Endothelial cell of umbilical vein (primary cell): ENCODE data around the gene SLC35F3. TPM values are rescaled to one million over a fixed set of nuclear protein-coding genes. Genes with fewer than 3 reads are reported as not detected.

Source experiments
- BruUV-seq: library from RNA; stranded (reverse); fragments of 400-500 nt; replicated peaks from 2 replicates; lab custom pipeline; 2021; lab: Mats Ljungman, UMichigan
- CTCF ChIA-PET: fragments of 300-600, 350-600 bp; sonication (Branson Sonifier 250); formaldehyde crosslinking; loops from one replicate; lab custom pipeline; 2021; ENCODE audit warnings: antibody characterized with exemption, inconsistent platforms; lab: Charles Lee
- POLR2A ChIA-PET: fragments of 300-600, 350-600 bp; sonication (Branson Sonifier 250); formaldehyde crosslinking; loops from one replicate; lab custom pipeline; 2021; ENCODE audit warnings: antibody characterized with exemption, inconsistent platforms; lab: Charles Lee
- DNase-seq: peaks from one replicate; pipeline ENCODE4 v3.0.0-alpha.2; 2011; ENCODE audit warnings: low read depth, low spot score
- FAIRE-seq: peaks from 2 replicates; lab custom pipeline; 2011; peaks lifted over from hg19 to GRCh38; lab: Jason Lieb, UNC
- H2AFZ ChIP-seq: 2 replicates; pipeline ENCODE4 v1.6.0; 2012; ENCODE audit warnings: low read depth, low read length, control low read depth, inconsistent platforms
- H3K27ac ChIP-seq: 2 replicates; pipeline ENCODE4 v1.5.1; 2011; ENCODE audit warnings: low read depth, mild to moderate bottlenecking, control low read depth, low read length, moderate library complexity; ENCODE audit not compliant: insufficient read depth
- H3K27me3 ChIP-seq, 2 experiments: 2 replicates each; pipeline versions ENCODE4 v1.6.0 to v1.6.1; 2011; ENCODE audit warnings: low read length in 2 of 2, mixed read lengths in 1 of 2; ENCODE audit not compliant: control insufficient read depth in 2 of 2, insufficient read depth in 2 of 2
- H3K36me3 ChIP-seq, 2 experiments: 2 replicates in 1 of 2; 3 replicates in 1 of 2; pipeline ENCODE4 v1.5.1; 2011; ENCODE audit warnings: low read length in 2 of 2, mild to moderate bottlenecking in 1 of 2, moderate library complexity in 1 of 2; ENCODE audit not compliant: control insufficient read depth in 2 of 2, insufficient read depth in 2 of 2; ENCODE audit errors: extremely low read depth in 1 of 2
- H3K4me1 ChIP-seq: 3 replicates; pipeline ENCODE4 v1.5.1; 2011; ENCODE audit warnings: mild to moderate bottlenecking, low read length; ENCODE audit not compliant: control insufficient read depth, insufficient read depth; ENCODE audit errors: extremely low read depth
- H3K4me2 ChIP-seq: 2 replicates; pipeline ENCODE4 v1.6.1; 2011; ENCODE audit warnings: low read length, control low read depth, mixed read lengths; ENCODE audit not compliant: insufficient read depth
- H3K4me3 ChIP-seq, 3 experiments: fragments of 200-600 bp in 1 of 3; sonication (generic), shearing (Covaris generic) in 1 of 3; replicated peaks in 1 of 3; 2 replicates each; pipeline ENCODE4 v1.5.1; 2011 to 2016; ENCODE audit warnings: control low read depth in 3 of 3, low read length in 3 of 3, mild to moderate bottlenecking in 2 of 3, inconsistent platforms in 1 of 3, low read depth in 1 of 3, moderate library complexity in 1 of 3; ENCODE audit not compliant: insufficient read depth in 1 of 3
- H3K79me2 ChIP-seq: 2 replicates; pipeline ENCODE4 v1.6.0; 2012; ENCODE audit warnings: low read length, inconsistent platforms; ENCODE audit not compliant: control insufficient read depth, insufficient read depth
- H3K9ac ChIP-seq: replicated peaks from 2 replicates; pipeline ENCODE3; 2011; ENCODE audit warnings: low read length, control low read depth; ENCODE audit not compliant: insufficient read depth; ENCODE audit errors: extremely low read depth
- H3K9me1 ChIP-seq: replicated peaks from 3 replicates; pipeline ENCODE4 v1.6.0; 2011; ENCODE audit warnings: mild to moderate bottlenecking, low read length; ENCODE audit not compliant: control insufficient read depth, insufficient read depth; ENCODE audit errors: extremely low read depth
- H3K9me3 ChIP-seq: replicated peaks from 2 replicates; pipeline ENCODE4 v1.5.1; 2012; ENCODE audit warnings: low read length, inconsistent platforms; ENCODE audit not compliant: control insufficient read depth, insufficient read depth
- H4K20me1 ChIP-seq: replicated peaks from 2 replicates; pipeline ENCODE3; 2011; ENCODE audit warnings: mild to moderate bottlenecking, low read length; ENCODE audit not compliant: control insufficient read depth, insufficient read depth; ENCODE audit errors: extremely low read depth
- FOS ChIP-seq: IDR thresholded peaks from 2 replicates; pipeline ENCODE4 v1.6.1; 2011; ENCODE audit warnings: mild to moderate bottlenecking, low read length, moderate library complexity, borderline replicate concordance; ENCODE audit not compliant: insufficient read depth
- MAX ChIP-seq: IDR thresholded peaks from 2 replicates; pipeline ENCODE4 v1.6.1; 2011; ENCODE audit not compliant: insufficient read depth, insufficient read length
- MYC ChIP-seq: IDR thresholded peaks from one replicate; pipeline ENCODE4 v1.6.1; 2011; ENCODE audit warnings: mild to moderate bottlenecking, low read depth, low read length
- POLR2A ChIP-seq: IDR thresholded peaks from 2 replicates; pipeline ENCODE4 v1.6.1; 2012; ENCODE audit warnings: low read depth, mild to moderate bottlenecking, control low read depth, low read length
- POLR2AphosphoS5 ChIP-seq: IDR thresholded peaks from 2 replicates; pipeline ENCODE4 v1.6.1; 2012; ENCODE audit warnings: low read depth, mild to moderate bottlenecking, control low read depth, low read length, moderate library complexity; ENCODE audit not compliant: insufficient read depth
- dilution Hi-C: fragments of 300-500 bp; cut with MboI; formaldehyde crosslinking; loops from one replicate; pipeline ENCODE4 v1.15.0; 2019; ENCODE audit warnings: low sequenced_read_pairs; ENCODE audit not compliant: extremely low pct_ligation_motif_present
- intact Hi-C: fragments of 100-400 bp; cut with micrococcal nuclease; formaldehyde crosslinking; loops from one replicate; pipeline ENCODE4 v1.10.0; 2022
- polyA plus RNA-seq, 4 experiments: library from polyadenylated mRNA; depleted of rRNA in 3 of 4; stranded (reverse) in 3 of 4; unstranded in 1 of 4; fragments of >200 nt; gene quantifications; 2 replicates each; pipeline versions ENCODE4 v1.2.1 to v1.2.3, GENCODE V29; 2011 to 2012; ENCODE audit warnings: missing spikeins in 1 of 4
- total RNA-seq: library from RNA; stranded (reverse); gene quantifications from 2 replicates; pipeline ENCODE4 v1.2.3, GENCODE V29; 2021
- TF ChIP-seq, protein P1 (sequence below), 2 donors: IDR thresholded peaks; 1 replicate in 1 of 2; 2 replicates in 1 of 2; pipeline ENCODE4 v1.5.1; 2011; ENCODE audit warnings: low read length in 2 of 2, mild to moderate bottlenecking in 2 of 2, moderate library complexity in 2 of 2, control low read depth in 1 of 2, inconsistent platforms in 1 of 2, low read depth in 1 of 2; ENCODE audit not compliant: insufficient read depth in 1 of 2; ENCODE audit errors: extremely low read depth in 1 of 2

The SLC35F3 gene
- total and polyA plus RNA-seq, 2 donors (not counting 3 experiments of a cell fraction or from before 2014, with no cell fraction given): not detected

- ChIA-PET CTCF (no interaction called here), POLR2A (no interaction called here)
- H3K4me1 ChIP-seq: no peaks in the 10 kb centered on the region
- intact Hi-C loops (no loop called here), dilution Hi-C loops (no loop called here)
- no peak for FAIRE-seq
- no peak overlapping the region for H3K27ac ChIP-seq
- no peak for TF ChIP-seq MYC
- H3K79me2 ChIP-seq: no peaks in the 10 kb centered on the region
- H3K4me3 ChIP-seq: no peak overlapping the region
- no peak overlapping the region for H3K9ac ChIP-seq
- no peaks in the 10 kb centered on the region for H3K9me1 ChIP-seq
- no peaks in the 10 kb centered on the region for H3K27me3 ChIP-seq
- H2AFZ ChIP-seq: no peak overlapping the region
- peaks cover 6% of the 10 kb centered on the region for H3K9me3 ChIP-seq
- BruUV-seq: no TSS peak
- H4K20me1 ChIP-seq: no peaks in the 10 kb centered on the region
- H3K4me2 ChIP-seq: no peak overlapping the region
- no peaks in the 10 kb centered on the region for H3K36me3 ChIP-seq
- DNase-seq: no peak
These were observed 34.8 kb upstream of the SLC35F3 start for GRCh38 chr1:233869680-233870079.

DNA sequence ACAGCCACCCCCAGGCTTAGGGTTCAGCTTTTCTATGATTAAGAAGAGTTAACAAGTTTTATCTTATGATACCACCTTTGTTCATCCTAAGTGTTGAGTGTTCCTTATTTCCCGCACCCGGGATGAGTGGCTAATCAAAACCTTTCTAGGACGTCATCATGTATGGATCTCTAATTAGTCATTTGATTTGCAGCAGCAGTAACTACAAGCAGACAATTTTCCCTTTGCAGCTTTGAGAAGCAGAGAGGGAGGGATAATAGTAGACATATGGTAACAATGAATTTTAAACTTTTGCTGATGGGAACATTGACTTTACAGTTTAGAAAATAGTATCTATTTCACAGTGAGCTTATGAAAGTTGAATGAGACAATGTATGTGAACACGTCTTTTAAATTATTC lies 30.8 kb upstream of the SLC35F3 start:
- no peaks in the 10 kb centered on the region for H3K36me3 ChIP-seq
- no TSS peak for BruUV-seq
- no peak overlapping the region for H2AFZ ChIP-seq
- POLR2A ChIA-PET: no interaction called here
- no peak overlapping the region for H3K4me2 ChIP-seq
- H4K20me1 ChIP-seq: no peaks in the 10 kb centered on the region
- H3K4me1 ChIP-seq: no peaks in the 10 kb centered on the region
- no peak overlapping the region for H3K9ac ChIP-seq
- CTCF ChIA-PET: no interaction called here
- no peaks in the 10 kb centered on the region for H3K79me2 ChIP-seq
- no peak overlapping the region for H3K27ac ChIP-seq
- FAIRE-seq (no peak), DNase-seq (no peak)
- H3K9me1 ChIP-seq: no peaks in the 10 kb centered on the region
- intact Hi-C loops (no loop called here), dilution Hi-C loops (no loop called here)
- H3K4me3 ChIP-seq: no peak overlapping the region
- H3K9me3 ChIP-seq: peaks cover 4% of the 10 kb centered on the region
- no peak for TF ChIP-seq MYC
- H3K27me3 ChIP-seq: no peaks in the 10 kb centered on the region

DNA sequence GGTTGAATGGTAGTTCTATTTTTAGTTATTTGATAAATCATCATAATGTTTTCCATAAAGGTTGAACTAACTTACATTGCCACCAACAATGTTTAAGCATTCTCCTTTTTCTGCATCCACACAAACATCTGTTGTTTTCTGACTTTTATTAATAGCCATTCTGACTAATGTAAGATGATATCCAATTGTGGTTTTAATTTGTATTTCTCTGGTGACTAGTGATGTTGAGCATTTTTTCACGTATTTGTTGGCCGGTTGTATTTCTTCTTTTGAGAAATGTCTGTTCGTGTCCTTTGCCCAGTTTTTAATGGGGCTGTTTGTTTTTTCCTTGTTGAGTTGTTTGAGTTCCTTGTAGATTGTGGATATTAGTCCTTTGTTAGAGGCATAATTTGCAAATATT lies 24.6 kb upstream of the SLC35F3 start:
- ChIA-PET CTCF (no interaction called here), POLR2A (no interaction called here)
- no peak for DNase-seq
- intact Hi-C loops (no loop called here), dilution Hi-C loops (no loop called here)
- H3K4me2 ChIP-seq: no peak overlapping the region
- TF ChIP-seq MYC (no peak), POLR2AphosphoS5 (no peak), MAX (no peak), POLR2A (no peak), FOS (no peak)
- TF ChIP-seq, protein P1, sequence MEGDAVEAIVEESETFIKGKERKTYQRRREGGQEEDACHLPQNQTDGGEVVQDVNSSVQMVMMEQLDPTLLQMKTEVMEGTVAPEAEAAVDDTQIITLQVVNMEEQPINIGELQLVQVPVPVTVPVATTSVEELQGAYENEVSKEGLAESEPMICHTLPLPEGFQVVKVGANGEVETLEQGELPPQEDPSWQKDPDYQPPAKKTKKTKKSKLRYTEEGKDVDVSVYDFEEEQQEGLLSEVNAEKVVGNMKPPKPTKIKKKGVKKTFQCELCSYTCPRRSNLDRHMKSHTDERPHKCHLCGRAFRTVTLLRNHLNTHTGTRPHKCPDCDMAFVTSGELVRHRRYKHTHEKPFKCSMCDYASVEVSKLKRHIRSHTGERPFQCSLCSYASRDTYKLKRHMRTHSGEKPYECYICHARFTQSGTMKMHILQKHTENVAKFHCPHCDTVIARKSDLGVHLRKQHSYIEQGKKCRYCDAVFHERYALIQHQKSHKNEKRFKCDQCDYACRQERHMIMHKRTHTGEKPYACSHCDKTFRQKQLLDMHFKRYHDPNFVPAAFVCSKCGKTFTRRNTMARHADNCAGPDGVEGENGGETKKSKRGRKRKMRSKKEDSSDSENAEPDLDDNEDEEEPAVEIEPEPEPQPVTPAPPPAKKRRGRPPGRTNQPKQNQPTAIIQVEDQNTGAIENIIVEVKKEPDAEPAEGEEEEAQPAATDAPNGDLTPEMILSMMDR (IDR thresholded peaks at IDR 0.05; ENCODE audit: extremely low read depth in 1 of 2, insufficient read depth in 1 of 2, low read depth in 1 of 2, low read length in 2 of 2): no peak
- no peaks in the 10 kb centered on the region for H3K27me3 ChIP-seq
- FAIRE-seq: no peak
- no peak overlapping the region for H3K27ac ChIP-seq
- no peaks in the 10 kb centered on the region for H4K20me1 ChIP-seq
- H3K9ac ChIP-seq: no peak overlapping the region
- no peaks in the 10 kb centered on the region for H3K9me1 ChIP-seq
- H2AFZ ChIP-seq: no peak overlapping the region
- H3K79me2 ChIP-seq: no peaks in the 10 kb centered on the region
- no peak overlapping the region for H3K4me3 ChIP-seq
- no peaks in the 10 kb centered on the region for H3K36me3 ChIP-seq
- H3K4me1 ChIP-seq: no peaks in the 10 kb centered on the region
- BruUV-seq: no TSS peak
- peaks cover 3% of the 10 kb centered on the region for H3K9me3 ChIP-seq
